H1 (cell line): Measurements from ENCODE around the gene MAPK1. TPM values are rescaled to one million over a fixed set of nuclear protein-coding genes. Genes with fewer than 3 reads are reported as not detected.

Experiments
- EGR1 ChIP-seq: IDR thresholded peaks from 2 replicates; pipeline ENCODE4 v1.6.1; 2011; ENCODE audit warnings: low read depth, low read length, borderline replicate concordance
- EP300 ChIP-seq, 2 experiments: IDR thresholded peaks; 1 replicate in 1 of 2; 2 replicates in 1 of 2; pipeline ENCODE4 v1.6.1; 2011 to 2012; ENCODE audit warnings: low read depth in 2 of 2, low read length in 2 of 2, mild to moderate bottlenecking in 2 of 2, borderline replicate concordance in 1 of 2, inconsistent platforms in 1 of 2, moderate library complexity in 1 of 2
- RAD21 ChIP-seq, 2 experiments: IDR thresholded peaks in 1 of 2; conservative IDR thresholded peaks in 1 of 2; 2 replicates each; pipeline ENCODE4 v1.6.1; 2011; ENCODE audit warnings: low read depth in 2 of 2, low read length in 2 of 2, improper control_type of control experiment in 1 of 2, inconsistent platforms in 1 of 2, mild to moderate bottlenecking in 1 of 2, moderate library complexity in 1 of 2
- SIN3A ChIP-seq, 2 experiments: IDR thresholded peaks in 1 of 2; conservative IDR thresholded peaks in 1 of 2; 2 replicates each; pipeline ENCODE4 v1.6.1; 2011 to 2012; ENCODE audit warnings: low read length in 2 of 2, improper control_type of control experiment in 1 of 2, low read depth in 1 of 2, mild to moderate bottlenecking in 1 of 2
- polyA plus RNA-seq, 7 experiments: library from polyadenylated mRNA; depleted of rRNA in 3 of 7; stranded (reverse) in 5 of 7; unstranded in 2 of 7; fragments of >200 nt in 5 of 7; fragments of 200-250 nt in 2 of 7; gene quantifications; 1 replicate in 5 of 7; 2 replicates in 1 of 7; 4 replicates in 1 of 7; pipeline versions ENCODE4 v1.2.1 to v1.2.3, GENCODE V29; 2011 to 2013; ENCODE audit warnings: missing spikeins in 2 of 7, mixed read lengths in 2 of 7
- total RNA-seq: library from RNA; stranded (reverse); fragmentation: NEBNext Ultra II Directional; extraction: Animal tissue kit (Norgen Biotek cat#: 25700); gene quantifications from 2 replicates; pipeline ENCODE4 v1.2.1, GENCODE V29; 2021

Gene MAPK1
- total and polyA plus RNA-seq, 2 of the 8 experiments (the other 6 are each of a cell fraction or from before 2014, with no cell fraction given) = 28.1 to 101 TPM

GRCh38 chr22:21726650-21727049, 140.8 kb downstream of the MAPK1 start (continued):
- TF ChIP-seq EP300 (IDR thresholded peaks at IDR 0.05; ENCODE audit: borderline replicate concordance in 1 of 2, low read depth in 2 of 2, low read length in 2 of 2) (no peak), EGR1 (no peak), SIN3A (conservative IDR thresholded peaks at IDR 0.05 in 1 of 2, IDR thresholded peaks at IDR 0.05 in 1 of 2; ENCODE audit: low read depth in 1 of 2, low read length in 2 of 2) (0 out of 4 replicates have a peak, but pooled peaks of 1 of the 2 experiments have one; percentile 41), RAD21 (IDR thresholded peaks at IDR 0.05 in 1 of 2, conservative IDR thresholded peaks at IDR 0.05 in 1 of 2; ENCODE audit: low read depth in 2 of 2, low read length in 2 of 2) (peak; percentile 68 to 77)
- TF ChIP-seq, all 59 proteins: peak for 6
